Urinary bladder (tissue), 4 donors: ENCODE measurements around the gene ADARB2. TPM values are rescaled to one million over a fixed set of nuclear protein-coding genes. Genes with fewer than 3 reads are reported as not detected.
"Not testable (repeated sequence)": the region's sequence is repeated elsewhere in the genome, so short reads cannot be mapped to it uniquely, and the experiment has no call there.

Source experiments
- DNase-seq: peaks from one replicate; pipeline ENCODE4 v3.0.0-alpha.2; 2015; ENCODE audit errors: extremely low spot score
- H3K27ac ChIP-seq: one replicate; pipeline ENCODE4 v1.5.1; 2013; ENCODE audit warnings: low read depth, mild to moderate bottlenecking, moderate library complexity
- H3K36me3 ChIP-seq: one replicate; pipeline ENCODE4 v1.6.1; 2013; ENCODE audit warnings: mild to moderate bottlenecking, moderate library complexity; ENCODE audit not compliant: insufficient read depth
- H3K4me1 ChIP-seq: one replicate; pipeline ENCODE4 v1.6.1; 2013; ENCODE audit warnings: mild to moderate bottlenecking, moderate library complexity; ENCODE audit not compliant: insufficient read depth
- H3K4me3 ChIP-seq: one replicate; pipeline ENCODE4 v1.5.1; 2013; ENCODE audit warnings: low read depth, low read length
- WGBS: extraction: QIAGEN DNeasy Blood & Tissue Kit; methylation state at CpG from one replicate; pipeline ENCODE4 v1.1.7; 2013; 5-methylcytosine and 5-hydroxymethylcytosine counted together
- polyA plus RNA-seq: library from polyadenylated mRNA; stranded (reverse); fragments of 200-250 nt; gene quantifications from one replicate; pipeline ENCODE4 v1.2.3, GENCODE V29; 2013
- total RNA-seq: library from RNA; depleted of rRNA; stranded (reverse); fragments of >200 nt; gene quantifications from one replicate; pipeline ENCODE4 v1.2.3, GENCODE V29; 2014
- donor health status: healthy with polysubstance abuse.
- donor health status: healthy.

The ADARB2 gene
- total and polyA plus RNA-seq, 2 donors, result 0.26 to 1.0 TPM

DNA sequence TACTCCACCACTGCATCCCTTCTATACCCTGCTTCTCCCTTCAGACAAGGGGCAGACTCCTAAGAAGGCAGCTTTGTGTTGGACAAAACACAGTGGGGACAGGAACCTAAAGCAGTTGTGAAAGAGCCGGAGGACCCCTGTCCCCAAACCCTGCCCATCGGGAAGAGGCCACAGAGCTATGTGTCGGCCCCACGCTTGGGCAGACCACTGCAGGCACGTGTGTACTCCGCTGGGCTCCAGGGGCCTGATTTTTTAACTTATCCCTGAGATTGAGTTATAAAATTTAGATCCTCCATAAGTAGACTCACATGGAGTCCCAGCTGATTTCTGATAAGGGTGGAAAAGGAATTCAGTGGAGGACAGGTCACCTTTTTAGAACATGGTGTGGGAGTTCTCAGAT, 310.5 kb downstream of the ADARB2 start:
- H3K27ac ChIP-seq, result no peak overlapping the region
- H3K4me1 ChIP-seq, result no peaks in the 10 kb centered on the region
- no peaks in the 10 kb centered on the region for H3K36me3 ChIP-seq
- no peak overlapping the region for H3K4me3 ChIP-seq
- WGBS, result 92% methylated on average over 6 of the region's 6 CpGs
- DNase-seq, result no peak

GRCh38 chr10:1425879-1426278, 311.4 kb downstream of the ADARB2 start:
- Histone ChIP-seq H3K4me3 (no peak overlapping the region), H3K27ac (no peak overlapping the region), H3K36me3 (no peaks in the 10 kb centered on the region), H3K4me1 (no peaks in the 10 kb centered on the region)
- 60% methylated on average over 7 of the region's 7 CpGs for WGBS
- no peak for DNase-seq

GRCh38 chr10:1424648-1425047, 312.7 kb downstream of the ADARB2 start:
- no peaks in the 10 kb centered on the region for H3K36me3 ChIP-seq
- 83% methylated on average over 7 of the region's 7 CpGs for whole genome bisulfite sequencing
- H3K27ac ChIP-seq, result no peak overlapping the region
- no peak overlapping the region for H3K4me3 ChIP-seq
- H3K4me1 ChIP-seq, result no peaks in the 10 kb centered on the region
- DNase-seq, result no peak

GRCh38 chr10:1423676-1424253, 313.6 kb downstream of the ADARB2 start:
- no peak for DNase-seq
- H3K4me3 ChIP-seq, result no peak overlapping the region
- H3K4me1 ChIP-seq, result no peaks in the 10 kb centered on the region
- 97% methylated on average over 2 of the region's 2 CpGs for WGBS
- H3K36me3 ChIP-seq, result no peaks in the 10 kb centered on the region
- H3K27ac ChIP-seq, result no peak overlapping the region

GRCh38 chr10:1422275-1422674, 315.1 kb downstream of the ADARB2 start:
- Histone ChIP-seq H3K4me3 (no peak overlapping the region), H3K4me1 (no peaks in the 10 kb centered on the region), H3K27ac (no peak overlapping the region), H3K36me3 (no peaks in the 10 kb centered on the region)
- no peak for DNase-seq
- 89% methylated on average over 8 of the region's 8 CpGs for WGBS

- Histone ChIP-seq H3K36me3 (no peaks in the 10 kb centered on the region), H3K4me3 (no peak overlapping the region), H3K4me1 (no peaks in the 10 kb centered on the region), H3K27ac (no peak overlapping the region)
- DNase-seq, result no peak
- 6% methylated on average over 25 of the region's 25 CpGs for WGBS
These were observed 316.5 kb downstream of the ADARB2 start for GRCh38 chr10:1420661-1421362.

- Histone ChIP-seq H3K4me3 (no peak overlapping the region), H3K27ac (no peak overlapping the region), H3K4me1 (no peaks in the 10 kb centered on the region), H3K36me3 (no peaks in the 10 kb centered on the region)
- 56% methylated on average over 9 of the region's 9 CpGs for WGBS
- no peak for DNase-seq
These were observed 317.3 kb downstream of the ADARB2 start for GRCh38 chr10:1419796-1420610.

GRCh38 chr10:1418031-1418550, 319.2 kb downstream of the ADARB2 start:
- H3K36me3 ChIP-seq, result no peaks in the 10 kb centered on the region
- WGBS, result 89% methylated on average over 17 of the region's 17 CpGs
- no peak overlapping the region for H3K27ac ChIP-seq
- no peak for DNase-seq
- no peaks in the 10 kb centered on the region for H3K4me1 ChIP-seq
- no peak overlapping the region for H3K4me3 ChIP-seq

- no peak for DNase-seq
- WGBS, result 95% methylated on average over 10 of the region's 10 CpGs
- no peak overlapping the region for H3K4me3 ChIP-seq
- H3K4me1 ChIP-seq, result no peaks in the 10 kb centered on the region
- no peak overlapping the region for H3K27ac ChIP-seq
- H3K36me3 ChIP-seq, result no peaks in the 10 kb centered on the region
These were observed 319.8 kb downstream of the ADARB2 start for GRCh38 chr10:1417574-1417973.

- Histone ChIP-seq H3K27ac (no peak overlapping the region), H3K4me1 (no peaks in the 10 kb centered on the region), H3K4me3 (no peak overlapping the region), H3K36me3 (no peaks in the 10 kb centered on the region)
- no peak for DNase-seq
- 90% methylated on average over 8 of the region's 8 CpGs for WGBS
These were observed 320.8 kb downstream of the ADARB2 start for GRCh38 chr10:1416456-1417037.

DNA sequence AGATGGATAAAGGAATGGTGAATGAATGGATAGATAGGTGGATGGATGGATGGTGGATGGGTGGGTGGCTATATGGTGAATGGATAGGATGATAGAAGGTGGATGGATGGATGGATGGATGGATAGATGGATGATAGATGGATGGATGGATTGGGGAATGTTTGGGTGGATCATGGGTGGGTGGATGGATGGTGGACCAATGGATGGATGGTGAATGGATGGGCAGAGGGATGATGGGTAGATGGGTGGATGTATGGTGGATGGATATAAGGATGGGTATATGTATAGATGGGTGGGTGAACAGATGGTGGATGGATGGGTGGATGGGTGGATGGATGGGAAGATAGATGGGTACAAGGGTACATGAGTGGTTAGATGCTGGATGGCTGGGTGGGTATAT, 322.4 kb downstream of the ADARB2 start:
- H3K27ac ChIP-seq, result no peak overlapping the region
- H3K4me3 ChIP-seq, result no peak overlapping the region
- no peak for DNase-seq
- no peaks in the 10 kb centered on the region for H3K36me3 ChIP-seq
- no peaks in the 10 kb centered on the region for H3K4me1 ChIP-seq

- DNase-seq, H3K27ac ChIP-seq, H3K36me3 ChIP-seq, H3K4me1 ChIP-seq, H3K4me3 ChIP-seq: not testable (repeated sequence)
- 54% methylated on average over 7 of the region's 7 CpGs for WGBS
These were observed 323.0 kb downstream of the ADARB2 start for GRCh38 chr10:1414346-1414745.

GRCh38 chr10:1413823-1414222, 323.5 kb downstream of the ADARB2 start:
- H3K4me3 ChIP-seq, result no peak overlapping the region
- H3K27ac ChIP-seq, result no peak overlapping the region
- WGBS, result 89% methylated on average over 7 of the region's 7 CpGs
- DNase-seq, result no peak
- no peaks in the 10 kb centered on the region for H3K36me3 ChIP-seq
- H3K4me1 ChIP-seq, result no peaks in the 10 kb centered on the region
